Epithelial cell of proximal tubule (primary cell): Measurements from ENCODE around the gene PYM1. TPM values are rescaled to one million over a fixed set of nuclear protein-coding genes. Genes with fewer than 3 reads are reported as not detected.
"Not testable (repeated sequence)": the region's sequence is repeated elsewhere in the genome, so short reads cannot be mapped to it uniquely, and the experiment has no call there.

Experiments
- DNase-seq: peaks from one replicate; pipeline ENCODE4 v3.0.0-alpha.2; 2011; ENCODE audit warnings: low read depth
- H3K4me3 ChIP-seq: 2 replicates; pipeline ENCODE4 v1.5.1; 2011; ENCODE audit warnings: low read depth, mild to moderate bottlenecking, low read length
- total RNA-seq: library from RNA; depleted of rRNA; stranded (reverse); fragments of >200 nt; gene quantifications from 2 replicates; pipeline ENCODE4 v1.2.3, GENCODE V29; 2015
- TF ChIP-seq, protein P1 (sequence below): conservative IDR thresholded peaks from 2 replicates; pipeline ENCODE4 v1.5.1; 2012; ENCODE audit warnings: low read depth, mild to moderate bottlenecking, low read length

PYM1 gene
- total RNA-seq, 1 donor from 2014 or later, result 56.0 TPM

DNA sequence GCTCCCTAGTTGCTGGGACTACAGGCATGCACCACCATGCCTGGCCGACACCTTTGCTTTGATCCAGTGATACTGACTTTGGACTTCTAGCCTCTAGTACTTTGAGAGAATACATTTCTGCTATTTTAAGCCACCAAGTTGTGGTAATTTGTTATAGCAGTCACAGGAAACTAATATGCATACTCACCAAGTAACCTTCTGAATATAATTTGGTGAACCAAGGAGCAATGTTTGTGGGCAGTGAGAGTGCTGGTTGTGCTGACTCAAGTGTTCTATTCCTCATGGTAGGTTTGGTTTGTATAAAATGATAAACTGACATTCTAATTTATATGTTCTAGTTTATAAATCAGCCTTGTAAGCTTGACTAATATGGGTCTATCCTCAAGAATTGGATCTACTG lies 42.6 kb downstream of the PYM1 start:
- H3K4me3 ChIP-seq, result no peak overlapping the region
- TF ChIP-seq, protein P1, sequence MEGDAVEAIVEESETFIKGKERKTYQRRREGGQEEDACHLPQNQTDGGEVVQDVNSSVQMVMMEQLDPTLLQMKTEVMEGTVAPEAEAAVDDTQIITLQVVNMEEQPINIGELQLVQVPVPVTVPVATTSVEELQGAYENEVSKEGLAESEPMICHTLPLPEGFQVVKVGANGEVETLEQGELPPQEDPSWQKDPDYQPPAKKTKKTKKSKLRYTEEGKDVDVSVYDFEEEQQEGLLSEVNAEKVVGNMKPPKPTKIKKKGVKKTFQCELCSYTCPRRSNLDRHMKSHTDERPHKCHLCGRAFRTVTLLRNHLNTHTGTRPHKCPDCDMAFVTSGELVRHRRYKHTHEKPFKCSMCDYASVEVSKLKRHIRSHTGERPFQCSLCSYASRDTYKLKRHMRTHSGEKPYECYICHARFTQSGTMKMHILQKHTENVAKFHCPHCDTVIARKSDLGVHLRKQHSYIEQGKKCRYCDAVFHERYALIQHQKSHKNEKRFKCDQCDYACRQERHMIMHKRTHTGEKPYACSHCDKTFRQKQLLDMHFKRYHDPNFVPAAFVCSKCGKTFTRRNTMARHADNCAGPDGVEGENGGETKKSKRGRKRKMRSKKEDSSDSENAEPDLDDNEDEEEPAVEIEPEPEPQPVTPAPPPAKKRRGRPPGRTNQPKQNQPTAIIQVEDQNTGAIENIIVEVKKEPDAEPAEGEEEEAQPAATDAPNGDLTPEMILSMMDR, result no peak
- no peak for DNase-seq

DNA sequence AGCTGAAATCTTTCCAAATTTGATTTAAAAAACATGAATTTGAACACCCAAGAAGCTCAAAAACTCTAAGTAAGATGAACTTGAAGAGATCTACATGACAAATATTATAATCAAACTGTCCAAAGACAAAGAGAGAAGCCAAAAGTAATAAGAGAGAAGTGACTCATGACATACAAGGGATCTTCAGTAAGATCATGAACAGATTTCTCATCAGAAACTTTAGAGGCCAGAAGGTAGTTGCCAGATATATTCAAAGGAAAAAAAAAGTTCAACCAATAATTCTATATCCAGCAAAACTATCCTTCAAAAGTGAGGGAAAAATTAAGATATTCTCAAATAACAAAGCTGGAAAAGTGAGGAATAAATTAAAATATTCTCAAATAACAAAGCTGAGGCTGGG lies 49.9 kb downstream of the PYM1 start:
- no peak overlapping the region for H3K4me3 ChIP-seq
- DNase-seq, result no peak
- TF ChIP-seq, protein P1, result no peak

DNA sequence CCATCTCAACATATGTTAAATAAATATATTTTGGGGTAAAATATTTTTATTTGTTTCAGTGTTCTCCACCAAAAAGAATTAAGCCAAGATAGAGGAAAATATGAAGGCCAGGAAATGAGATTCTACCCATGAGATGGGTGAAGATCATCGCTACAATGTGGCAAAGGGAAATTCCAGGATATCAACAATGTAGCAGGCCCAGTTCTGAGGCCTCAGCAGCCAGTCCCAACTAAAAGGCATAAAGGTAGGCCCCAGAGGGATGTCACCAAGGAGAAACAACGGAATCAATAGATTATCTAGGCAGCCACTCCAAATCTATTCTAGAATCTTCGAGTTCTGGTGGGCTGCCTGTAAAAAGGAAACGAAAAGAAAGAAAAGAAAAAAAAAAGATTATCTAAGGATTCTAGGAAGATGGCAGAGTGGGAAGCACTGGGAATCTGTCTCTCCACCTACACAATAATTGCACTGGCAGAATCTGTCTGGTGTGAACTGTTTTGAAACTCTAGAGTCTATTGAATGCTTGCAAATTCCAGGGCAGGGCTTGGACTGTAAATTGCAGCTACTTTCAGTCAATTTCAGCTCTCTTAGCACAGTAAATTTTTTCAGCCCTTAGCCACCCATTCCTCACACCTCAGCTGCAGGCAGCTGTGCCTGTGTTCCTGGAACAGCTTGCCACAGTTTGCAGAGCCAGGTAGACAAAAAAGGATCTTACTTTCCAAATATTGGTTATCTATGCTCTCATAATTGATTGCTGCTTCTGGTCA lies 51.8 kb downstream of the PYM1 start:
- TF ChIP-seq, protein P1, result no peak
- DNase-seq, result no peak
- H3K4me3 ChIP-seq, result no peak overlapping the region

DNA sequence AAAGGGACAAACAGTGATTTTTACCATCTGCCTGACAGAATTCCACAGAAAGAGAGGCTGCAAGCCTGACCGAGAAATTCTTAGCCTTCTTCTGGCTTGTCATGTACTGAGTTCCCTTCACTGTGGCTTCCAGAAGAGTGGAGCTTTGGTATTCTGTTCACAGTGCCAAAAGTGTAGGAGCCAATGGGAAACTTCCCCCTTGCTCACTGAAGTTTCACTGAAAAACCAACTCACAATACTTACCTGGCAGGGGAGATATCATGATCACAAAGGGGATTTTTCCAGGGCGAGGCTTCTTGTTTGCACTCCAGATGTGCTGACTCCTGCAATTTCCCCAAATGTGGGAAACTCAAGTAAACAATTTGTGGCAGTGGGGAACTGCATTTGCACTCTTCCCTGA lies 53.3 kb downstream of the PYM1 start:
- TF ChIP-seq, protein P1, result no peak
- H3K4me3 ChIP-seq, result no peak overlapping the region
- no peak for DNase-seq

DNA sequence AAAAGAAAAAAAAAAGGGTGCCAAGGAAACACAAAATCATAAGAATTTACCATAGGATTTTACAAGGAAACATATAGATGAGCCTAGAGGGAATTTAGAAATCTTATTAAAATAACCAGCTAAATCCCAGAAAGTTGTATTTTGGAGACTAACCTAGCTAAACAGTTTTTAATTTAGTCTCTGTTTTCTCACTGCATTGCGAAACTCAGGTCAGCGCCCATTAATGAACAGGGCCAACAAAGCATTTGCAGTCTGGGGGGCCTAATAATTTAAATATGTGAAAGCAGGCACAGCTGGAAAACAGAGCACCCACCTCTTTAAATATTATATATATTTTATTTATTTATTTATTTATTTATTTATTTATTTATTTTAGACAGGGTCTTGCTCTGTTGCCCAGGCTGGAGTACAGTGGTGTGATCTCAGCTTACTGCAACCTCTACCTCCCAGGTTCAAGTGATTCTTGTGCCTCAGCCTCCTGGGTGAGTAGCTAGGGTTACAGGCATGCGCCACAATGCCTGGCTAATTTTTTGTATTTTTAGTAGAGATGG lies 61.2 kb downstream of the PYM1 start:
- H3K4me3 ChIP-seq, DNase-seq: not testable (repeated sequence)

DNA sequence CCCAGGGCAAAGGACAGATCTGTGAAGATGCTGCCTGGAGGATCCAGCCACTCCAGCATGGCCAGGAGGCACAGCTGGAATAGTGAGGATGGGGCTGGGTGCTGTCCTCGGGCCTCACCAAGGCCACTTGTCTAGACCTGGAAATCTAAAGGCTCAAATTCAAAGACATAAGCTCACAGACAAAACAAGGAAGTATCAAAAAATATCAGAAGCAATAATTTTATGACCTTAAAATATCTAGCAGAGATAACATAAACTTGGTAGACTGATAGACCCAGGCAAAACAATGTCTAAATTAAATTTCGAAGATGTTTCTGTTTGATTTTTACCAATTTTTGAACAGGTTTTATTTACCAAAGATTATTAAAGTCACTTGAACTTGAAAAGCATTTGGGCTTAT lies 62.4 kb downstream of the PYM1 start:
- no peak overlapping the region for H3K4me3 ChIP-seq
- DNase-seq, result no peak
- TF ChIP-seq, protein P1, result no peak

DNA sequence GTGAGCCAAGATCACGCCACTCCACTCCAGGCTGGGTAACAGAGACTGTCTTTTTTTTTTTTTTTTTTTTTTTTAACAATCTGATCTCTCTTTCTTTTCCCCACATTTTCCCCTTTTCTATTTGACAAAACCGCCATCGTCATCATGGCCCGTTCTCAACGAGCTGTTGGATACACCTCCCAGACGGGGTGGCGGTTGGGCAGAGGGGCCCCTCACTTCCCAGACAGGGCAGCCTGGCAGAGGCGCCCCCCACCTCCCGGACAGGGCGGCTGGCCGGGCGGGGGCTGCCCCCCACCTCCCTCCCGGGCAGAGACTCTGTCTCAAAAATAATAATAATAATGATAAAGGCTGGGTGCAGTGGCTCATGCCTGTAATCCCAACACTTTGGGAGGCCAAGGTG lies 64.8 kb downstream of the PYM1 start:
- not testable (repeated sequence) for H3K4me3 ChIP-seq

DNA sequence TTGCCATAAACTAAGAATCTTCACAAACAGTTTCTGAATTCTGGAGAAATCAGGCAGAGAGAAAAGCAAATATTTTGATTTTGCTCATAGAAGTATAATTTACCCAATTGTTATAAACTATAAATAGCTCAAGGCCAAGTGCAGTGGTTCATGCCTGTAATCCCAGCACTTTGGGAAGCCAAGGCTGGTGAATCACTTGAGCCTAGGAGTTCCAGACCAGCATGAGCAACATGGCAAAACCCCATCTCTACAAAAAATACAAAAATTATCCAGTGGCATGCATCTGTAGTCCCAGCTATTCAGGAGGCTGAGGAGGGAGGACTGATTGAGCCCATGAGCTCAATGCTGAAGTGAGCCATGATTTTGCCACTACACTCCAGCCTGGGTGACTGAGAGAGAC lies 65.4 kb downstream of the PYM1 start:
- no peak overlapping the region for H3K4me3 ChIP-seq
- DNase-seq, result no peak
- TF ChIP-seq, protein P1, result no peak

More for the DNA sequence above, 64.8 kb downstream of the PYM1 start:
- not testable (repeated sequence) for DNase-seq
